Measurements from ENCODE around the gene CHST11.
"Not testable (repeated sequence)": the region's sequence is repeated elsewhere in the genome, so short reads cannot be mapped to it uniquely, and the experiment has no call there.

Gene CHST11

GRCh38 chr12:104613372-104613771 is 156.6 kb downstream of the CHST11 start:
- DNase-seq: not testable (repeated sequence)

- DNase-seq: no peak
Measured at GRCh38 chr12:104615048-104615561, 158.4 kb downstream of the CHST11 start.

- DNase-seq: no peak
Measured at GRCh38 chr12:104618691-104619090, 161.9 kb downstream of the CHST11 start.

- DNase-seq: no peak
Measured at GRCh38 chr12:104619305-104619704, 162.6 kb downstream of the CHST11 start.

- no peak for DNase-seq
Measured at GRCh38 chr12:104620837-104621531, 164.2 kb downstream of the CHST11 start.

GRCh38 chr12:104622928-104623327 is 166.2 kb downstream of the CHST11 start:
- DNase-seq: no peak

GRCh38 chr12:104623883-104624282 is 167.1 kb downstream of the CHST11 start:
- no peak for DNase-seq

- DNase-seq: no peak
Measured at GRCh38 chr12:104624529-104624928, 167.8 kb downstream of the CHST11 start.

- no peak for DNase-seq
Measured at GRCh38 chr12:104626069-104626837, 169.5 kb downstream of the CHST11 start.

GRCh38 chr12:104627231-104627989 is 170.7 kb downstream of the CHST11 start:
- no peak for DNase-seq

- DNase-seq: no peak
Measured at GRCh38 chr12:104627990-104628830, 171.5 kb downstream of the CHST11 start.

GRCh38 chr12:104628831-104629135 is 172.0 kb downstream of the CHST11 start:
- DNase-seq: no peak

GRCh38 chr12:104630230-104630670 is 173.5 kb downstream of the CHST11 start:
- DNase-seq: no peak

- DNase-seq: no peak
Measured at GRCh38 chr12:104631867-104632266, 175.1 kb downstream of the CHST11 start.

GRCh38 chr12:104632724-104633201 is 176.0 kb downstream of the CHST11 start:
- no peak for DNase-seq

GRCh38 chr12:104634044-104634443 is 177.3 kb downstream of the CHST11 start:
- DNase-seq: no peak

GRCh38 chr12:104634852-104635251 is 178.1 kb downstream of the CHST11 start:
- DNase-seq: no peak

GRCh38 chr12:104635607-104636343 is 179.0 kb downstream of the CHST11 start:
- DNase-seq: no peak

- no peak for DNase-seq
Measured at GRCh38 chr12:104636496-104636895, 179.7 kb downstream of the CHST11 start.

- DNase-seq: no peak
Measured at GRCh38 chr12:104637604-104638003, 180.9 kb downstream of the CHST11 start.

GRCh38 chr12:104638218-104638850 is 181.6 kb downstream of the CHST11 start:
- DNase-seq: no peak

All from DMS 273 treated with DMSO at 0.1 percent for 48 hours (cell line).